ENCODE results near the gene SHQ1.

SHQ1 gene

GRCh38 chr3:72855001-72855400 is 6.8 kb upstream of the SHQ1 start:
- no peak for DNase-seq (ENCODE audit: low read depth in 2 of 3, low spot score in 1 of 3)

GRCh38 chr3:72848703-72849081 is 447 bp upstream of the SHQ1 start:
- DNase-seq (ENCODE audit: low read depth in 2 of 3, low spot score in 1 of 3): peak in 1 of 3 donors; percentile 2

GRCh38 chr3:72847282-72847681 is 963 bp downstream of the SHQ1 start:
- DNase-seq (ENCODE audit: low read depth in 2 of 3, low spot score in 1 of 3): no peak

GRCh38 chr3:72846166-72846565 is 2.1 kb downstream of the SHQ1 start:
- DNase-seq (ENCODE audit: low read depth in 2 of 3, low spot score in 1 of 3): no peak

- peak in 1 of 3 donors; percentile 13 for DNase-seq (ENCODE audit: low read depth in 2 of 3, low spot score in 1 of 3)
These were observed 3.7 kb downstream of the SHQ1 start for GRCh38 chr3:72844436-72844993.

GRCh38 chr3:72839057-72839456 is 9.2 kb downstream of the SHQ1 start:
- DNase-seq (ENCODE audit: low read depth in 2 of 3, low spot score in 1 of 3): no peak

GRCh38 chr3:72836923-72837322 is 11.3 kb downstream of the SHQ1 start:
- no peak for DNase-seq (ENCODE audit: low read depth in 2 of 3, low spot score in 1 of 3)

GRCh38 chr3:72836416-72836815 is 11.8 kb downstream of the SHQ1 start:
- no peak for DNase-seq (ENCODE audit: low read depth in 2 of 3, low spot score in 1 of 3)

GRCh38 chr3:72830452-72831223 is 17.6 kb downstream of the SHQ1 start:
- no peak for DNase-seq (ENCODE audit: low read depth in 2 of 3, low spot score in 1 of 3)

GRCh38 chr3:72829701-72830100 is 18.5 kb downstream of the SHQ1 start:
- DNase-seq (ENCODE audit: low read depth in 2 of 3, low spot score in 1 of 3): no peak

- no peak for DNase-seq (ENCODE audit: low read depth in 2 of 3, low spot score in 1 of 3)
These were observed 27.0 kb downstream of the SHQ1 start for GRCh38 chr3:72821161-72821781.

- no peak for DNase-seq (ENCODE audit: low read depth in 2 of 3, low spot score in 1 of 3)
These were observed 27.8 kb downstream of the SHQ1 start for GRCh38 chr3:72820415-72820814.

- no peak for DNase-seq (ENCODE audit: low read depth in 2 of 3, low spot score in 1 of 3)
These were observed 29.3 kb downstream of the SHQ1 start for GRCh38 chr3:72818905-72819304.

- no peak for DNase-seq (ENCODE audit: low read depth in 2 of 3, low spot score in 1 of 3)
These were observed 30.0 kb downstream of the SHQ1 start for GRCh38 chr3:72818092-72818773.

GRCh38 chr3:72816862-72817355 is 31.3 kb downstream of the SHQ1 start:
- no peak for DNase-seq (ENCODE audit: low read depth in 2 of 3, low spot score in 1 of 3)

GRCh38 chr3:72814308-72814707 is 33.9 kb downstream of the SHQ1 start:
- DNase-seq (ENCODE audit: low read depth in 2 of 3, low spot score in 1 of 3): no peak

GRCh38 chr3:72812201-72812600 is 36.0 kb downstream of the SHQ1 start:
- no peak for DNase-seq (ENCODE audit: low read depth in 2 of 3, low spot score in 1 of 3)

- DNase-seq (ENCODE audit: low read depth in 2 of 3, low spot score in 1 of 3): no peak
These were observed 36.7 kb downstream of the SHQ1 start for GRCh38 chr3:72811571-72811970.

- no peak for DNase-seq (ENCODE audit: low read depth in 2 of 3, low spot score in 1 of 3)
These were observed 37.4 kb downstream of the SHQ1 start for GRCh38 chr3:72810659-72811434.

GRCh38 chr3:72810063-72810462 is 38.2 kb downstream of the SHQ1 start:
- no peak for DNase-seq (ENCODE audit: low read depth in 2 of 3, low spot score in 1 of 3)

GRCh38 chr3:72804361-72804760 is 43.9 kb downstream of the SHQ1 start:
- DNase-seq (ENCODE audit: low read depth in 2 of 3, low spot score in 1 of 3): no peak

Measured in stimulated activated CD4-positive, alpha-beta T cell treated with anti-CD3 and anti-CD28 coated beads, Interleukin-12 subunit alpha, Interleukin-12 subunit beta, amount 100 ng/mL, for 48 hours (primary cell).